NCI-H2029 treated with DMSO at 0.1 percent for 48 hours (cell line): ENCODE results near the gene SAC3D1.

Experiments
- DNase-seq: peaks from one replicate; lab custom pipeline; 2025; lab: John Stamatoyannopoulos, UW

SAC3D1 gene

DNA sequence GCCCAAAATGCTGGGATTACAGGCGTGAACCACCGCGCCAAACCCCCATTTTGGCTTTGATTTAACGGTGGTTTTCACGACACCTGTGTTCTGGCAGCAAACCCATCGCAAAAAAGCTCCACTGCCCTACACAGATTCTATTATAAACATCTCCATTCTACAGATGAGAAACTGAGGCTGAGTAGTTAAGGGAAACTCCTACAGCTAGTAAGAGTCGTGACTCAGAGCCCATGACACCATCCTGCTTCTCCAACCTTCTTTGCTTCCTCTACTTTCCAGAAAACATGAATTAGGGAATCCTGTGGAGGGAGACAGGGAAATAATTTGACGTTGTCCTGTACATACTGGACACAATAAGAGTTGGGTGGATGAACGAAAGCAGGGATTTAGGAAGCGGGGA lies 14.2 kb upstream of the SAC3D1 start:
- no peak for DNase-seq

GRCh38 chr11:65027213-65028067 lies 13.6 kb upstream of the SAC3D1 start, which contains the start of gene SNX15:
Gene SNX15 (plus strand): TSS chr11:65027439. CDS start chr11:65027538, 99 bp downstream.
- DNase-seq: peak; percentile 97

DNA sequence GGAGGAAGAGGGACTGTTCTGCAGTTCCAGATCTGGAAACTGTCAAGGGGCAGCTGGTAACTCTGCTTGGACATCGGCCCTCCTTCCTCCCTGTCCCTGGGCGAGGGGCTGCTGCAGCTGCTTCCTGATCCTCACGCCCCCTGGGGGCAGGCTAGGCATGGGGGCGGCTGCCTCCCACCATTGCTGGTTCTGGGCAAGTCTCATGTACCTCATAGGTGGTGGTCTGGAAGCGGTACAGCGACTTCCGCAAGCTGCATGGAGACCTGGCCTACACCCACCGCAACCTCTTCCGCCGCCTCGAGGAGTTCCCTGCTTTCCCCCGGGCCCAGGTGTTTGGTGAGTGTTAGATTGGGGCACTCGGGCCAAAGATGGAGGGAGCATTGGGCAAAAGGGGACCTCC lies 8.8 kb upstream of the SAC3D1 start:
- no peak for DNase-seq

GRCh38 chr11:65034423-65034822 lies 6.6 kb upstream of the SAC3D1 start:
- no peak for DNase-seq

GRCh38 chr11:65035579-65035978 lies 5.4 kb upstream of the SAC3D1 start:
- no peak for DNase-seq

DNA sequence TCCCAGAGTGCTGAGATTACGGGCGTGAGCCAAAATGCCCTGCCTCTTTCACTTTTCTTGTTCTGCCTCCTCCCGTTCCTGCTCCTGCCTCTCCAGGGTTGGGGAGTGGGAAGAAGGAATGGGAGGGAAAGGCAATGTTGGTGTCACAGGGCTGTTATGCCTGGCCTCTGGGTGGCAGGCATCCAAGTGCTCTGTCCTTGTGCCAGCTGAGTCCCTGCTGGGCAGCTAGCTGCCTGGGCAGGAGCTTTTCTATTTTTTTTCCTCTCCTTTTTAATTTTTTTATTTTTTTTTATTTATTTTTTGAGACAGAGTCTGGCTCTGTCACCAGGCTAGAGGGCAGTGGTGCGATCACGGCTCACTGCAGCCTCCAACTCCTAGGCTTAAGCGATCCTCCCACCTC lies 4.1 kb upstream of the SAC3D1 start:
- DNase-seq: no peak

- DNase-seq: no peak
Measured at GRCh38 chr11:65040520-65040846, 527 bp upstream of the SAC3D1 start.

- no peak for DNase-seq
Measured at GRCh38 chr11:65042891-65043290, 1.9 kb downstream of the SAC3D1 start.

DNA sequence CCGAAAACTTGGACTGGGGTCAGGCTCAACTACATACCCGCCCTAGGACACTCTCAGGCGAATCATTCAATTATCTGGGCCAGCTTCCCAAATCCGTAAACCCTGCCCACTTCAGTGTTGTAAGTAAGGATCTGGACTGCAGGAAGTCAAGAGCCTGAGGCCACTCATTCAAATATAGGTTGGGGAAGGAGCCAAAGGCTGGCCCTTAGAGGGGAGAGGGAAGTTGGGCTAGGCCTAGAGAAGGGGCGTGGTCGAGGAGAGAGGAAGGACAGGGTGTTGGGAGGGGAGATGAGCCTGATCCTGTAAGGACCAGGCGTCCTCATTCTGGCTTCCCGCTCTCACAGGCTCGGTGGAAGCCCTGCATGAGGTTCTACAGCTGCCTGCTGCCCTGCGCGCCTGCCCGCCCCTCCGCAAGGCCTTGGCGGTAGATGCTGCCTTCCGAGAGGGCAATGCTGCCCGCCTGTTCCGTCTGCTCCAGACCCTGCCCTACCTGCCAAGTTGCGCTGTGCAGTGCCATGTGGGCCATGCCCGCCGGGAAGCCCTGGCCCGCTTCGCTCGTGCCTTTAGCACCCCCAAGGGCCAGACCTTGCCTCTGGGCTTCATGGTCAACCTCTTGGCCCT lies 3.0 kb downstream of the SAC3D1 start:
- DNase-seq: no peak

DNA sequence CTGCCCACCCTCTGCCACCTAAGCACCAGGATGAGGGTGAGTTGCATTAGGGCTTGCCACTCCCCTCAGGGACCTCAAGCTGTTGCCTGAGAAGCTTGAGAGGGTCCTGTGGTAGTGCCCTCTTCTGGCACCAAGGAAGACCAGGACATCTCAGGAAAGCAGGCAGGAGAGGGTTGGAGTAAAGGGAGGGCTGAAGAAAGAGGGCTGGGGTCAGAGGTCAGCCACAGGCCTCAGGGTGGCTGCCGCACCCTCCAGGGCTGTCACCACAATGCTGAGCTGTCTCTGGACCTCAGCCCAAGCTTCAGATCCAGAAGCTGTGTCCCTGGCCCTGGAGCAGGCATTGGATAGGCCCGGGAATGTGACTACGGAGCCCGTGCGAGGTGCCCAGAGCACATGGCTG lies 4.1 kb downstream of the SAC3D1 start:
- no peak for DNase-seq

DNA sequence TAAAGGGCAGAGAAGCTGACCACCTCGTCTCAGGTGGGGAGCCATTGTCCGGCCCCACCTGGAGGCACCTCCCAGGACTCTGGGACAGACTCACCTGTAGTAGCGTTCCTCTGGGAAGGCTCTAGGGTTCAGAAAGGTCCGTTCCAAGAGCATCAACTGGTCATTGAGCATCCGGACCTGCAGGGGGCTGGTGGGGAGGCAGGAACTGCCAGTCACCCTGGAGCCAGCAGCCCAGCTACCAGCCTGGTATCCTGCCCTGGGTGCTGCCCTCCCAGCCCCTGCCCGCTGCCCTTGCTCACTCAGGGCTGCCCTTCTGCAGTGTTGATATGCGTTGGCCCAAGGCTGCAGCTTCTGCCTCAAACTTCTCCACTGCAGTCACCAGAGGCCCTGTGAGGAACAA lies 4.7 kb downstream of the SAC3D1 start:
- DNase-seq: no peak

DNA sequence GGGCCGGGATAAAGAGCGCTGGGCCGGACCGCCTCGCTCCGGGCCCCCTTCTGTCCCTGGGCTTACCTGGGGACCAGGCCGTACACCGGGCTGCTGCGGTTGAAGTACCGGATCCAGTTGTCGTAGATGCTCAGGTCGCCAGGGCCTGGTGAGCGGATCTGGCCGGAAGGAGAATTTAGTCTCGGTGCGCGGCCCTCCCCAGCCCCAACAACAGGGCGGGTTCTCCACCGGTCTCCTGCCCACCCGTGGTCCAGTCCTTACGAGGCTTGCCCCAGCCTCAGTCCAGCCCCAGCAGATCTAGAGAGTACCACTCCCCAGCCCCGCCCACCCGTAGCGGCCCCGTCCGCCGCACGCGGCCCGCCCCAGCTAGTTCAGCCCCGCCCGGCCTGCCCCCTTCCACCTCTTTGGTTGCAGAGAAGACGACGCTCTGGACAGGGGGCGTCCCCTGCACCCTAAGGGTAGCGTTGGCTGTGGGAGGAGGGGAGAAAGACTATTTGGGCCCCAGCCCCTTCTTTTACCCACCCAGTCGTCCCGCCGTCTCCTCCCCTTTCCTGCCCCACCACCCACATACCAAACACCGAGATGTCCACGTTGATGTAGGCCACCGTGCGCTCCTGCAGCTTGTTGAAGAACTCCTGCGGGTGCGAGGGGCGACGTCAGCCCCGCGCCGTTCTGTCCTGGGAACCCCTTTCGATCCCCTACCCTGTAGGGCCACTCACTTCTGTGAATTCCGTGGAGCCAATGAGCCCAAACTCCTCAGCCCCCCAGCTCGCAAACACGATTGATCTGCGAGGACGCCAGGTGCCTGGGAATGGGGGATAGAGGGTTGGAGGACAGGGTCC lies 6.8 kb downstream of the SAC3D1 start:
- no peak for DNase-seq

DNA sequence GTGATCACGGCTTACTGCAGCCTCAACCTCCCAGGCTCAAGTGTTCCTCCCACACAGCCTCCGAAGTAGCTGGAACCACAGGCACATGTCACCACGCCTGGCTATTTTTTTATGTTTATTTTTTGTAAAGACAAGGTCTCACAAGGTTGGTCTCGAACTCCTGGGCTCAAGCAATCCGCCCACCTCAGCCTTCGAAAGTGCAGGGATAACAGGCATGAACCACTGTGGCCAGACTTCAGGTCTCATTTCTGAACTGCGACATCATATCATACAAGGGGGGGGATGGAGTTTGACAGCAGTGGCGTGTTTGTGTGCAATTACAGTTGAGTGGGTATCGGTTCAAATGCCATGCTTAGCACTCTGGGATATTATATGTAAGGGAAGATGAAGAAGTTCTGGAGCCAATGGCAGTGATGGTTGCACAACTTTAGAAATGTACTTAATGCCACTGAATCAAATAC lies 10.4 kb downstream of the SAC3D1 start:
- DNase-seq: no peak

DNA sequence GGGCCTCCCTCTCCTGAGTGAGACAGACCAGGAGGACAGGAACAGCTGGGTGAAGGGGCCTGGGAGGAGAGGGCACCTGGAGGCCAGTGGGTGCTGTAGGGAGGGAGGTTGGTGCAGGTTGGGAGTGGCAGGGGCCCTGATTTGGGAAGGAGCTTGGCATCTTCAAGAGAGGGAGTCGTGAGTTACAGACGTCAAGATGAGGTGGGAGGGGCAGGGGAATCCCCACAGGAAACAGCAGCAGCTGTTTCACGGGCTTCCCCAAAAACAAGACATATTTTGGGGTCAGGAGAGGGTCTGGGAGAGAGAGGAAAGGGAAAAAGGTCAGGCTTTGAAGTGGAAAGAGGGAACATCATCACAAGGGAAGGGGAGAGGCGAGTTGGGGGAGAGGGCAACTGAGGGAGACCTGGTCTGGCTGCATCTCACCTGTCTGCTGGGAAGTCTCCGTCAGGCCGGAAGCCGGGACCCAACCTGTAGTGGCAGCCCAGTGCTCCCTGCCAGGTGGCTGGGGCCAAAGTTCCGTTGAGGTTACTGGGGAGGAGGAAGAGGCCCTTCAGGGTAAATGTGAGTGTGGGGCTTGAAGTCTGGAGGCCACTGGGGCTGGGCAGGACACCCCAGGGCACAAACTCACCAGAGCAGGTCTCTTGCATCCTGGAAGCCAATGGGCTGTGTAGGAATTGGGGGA lies 13.0 kb downstream of the SAC3D1 start:
- no peak for DNase-seq

- DNase-seq: no peak
Measured at GRCh38 chr11:65055538-65055937, 14.5 kb downstream of the SAC3D1 start.

GRCh38 chr11:65056999-65057398 lies 16.0 kb downstream of the SAC3D1 start:
- DNase-seq: no peak

DNA sequence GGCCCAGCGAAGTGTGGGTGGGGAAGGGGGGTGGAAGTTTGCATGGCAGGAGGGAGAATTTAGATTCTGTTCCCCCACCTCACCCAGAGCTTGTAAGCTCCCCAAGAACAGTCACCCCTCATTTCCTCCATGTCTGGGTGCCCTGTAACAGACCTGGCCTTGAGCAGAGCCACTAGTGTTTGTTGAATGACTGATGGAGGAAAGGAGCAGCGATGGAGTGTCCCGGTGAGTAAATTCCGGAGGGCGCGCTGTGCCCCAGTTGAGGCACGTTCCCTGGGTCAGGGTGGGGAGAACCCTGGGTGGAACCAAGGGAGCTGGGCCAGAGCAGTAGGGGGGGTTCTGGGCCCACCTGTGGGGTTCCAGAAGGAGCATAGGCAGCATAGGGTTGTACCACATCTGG lies 16.5 kb downstream of the SAC3D1 start:
- DNase-seq: no peak

GRCh38 chr11:65058012-65058411 lies 17.0 kb downstream of the SAC3D1 start:
- DNase-seq: no peak

- DNase-seq: no peak
Measured at GRCh38 chr11:65058419-65059054, 17.5 kb downstream of the SAC3D1 start, which contains the start of gene NAALADL1. Gene NAALADL1 (minus strand): TSS chr11:65058553. CDS start chr11:65058521, 32 bp downstream.

DNA sequence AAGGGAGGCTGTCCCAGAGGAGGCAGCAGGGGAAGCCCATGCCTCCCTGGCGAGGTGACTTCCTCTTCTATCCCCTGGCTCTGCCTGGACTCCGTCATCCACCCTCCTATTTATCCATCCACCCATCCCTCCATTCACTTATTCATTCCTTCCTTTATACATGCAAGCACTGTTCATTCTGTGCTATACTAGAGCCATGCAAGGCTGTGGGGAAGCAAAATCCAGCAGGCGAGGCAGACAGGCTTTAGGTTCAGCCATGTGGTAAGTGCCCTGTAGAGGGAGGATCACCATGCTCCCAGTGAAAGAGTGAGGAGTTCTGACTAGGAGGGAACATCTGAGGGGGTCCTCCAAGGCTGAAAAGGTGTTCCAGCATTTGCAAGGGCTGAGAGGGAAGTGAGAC lies 18.5 kb downstream of the SAC3D1 start:
- no peak for DNase-seq
